ENCODE data around the gene RTRAF.

GRCh38 chr14:52026017-52026660, 36.8 kb downstream of the RTRAF start:
- TF ChIP-seq POLR2A (IDR thresholded peaks at IDR 0.05; ENCODE audit: low read length), result no peak
- no peak for TF ChIP-seq GATA1 (IDR thresholded peaks at IDR 0.05; ENCODE audit: low read depth, low read length)
